Measurements from ENCODE around the gene OSBPL3.

GRCh38 chr7:24764011-24764410, 216.0 kb downstream of the OSBPL3 start:
- TF ChIP-seq CTCF (IDR thresholded peaks at IDR 0.05) (no peak), CREM (CRISPR knock-in tag; IDR thresholded peaks at IDR 0.05) (no peak), TEAD1 (CRISPR knock-in tag; IDR thresholded peaks at IDR 0.05) (no peak), E2F1 (CRISPR knock-in tag; IDR thresholded peaks at IDR 0.05) (no peak), MLX (CRISPR knock-in tag; IDR thresholded peaks at IDR 0.05) (no peak)
